H1 (cell line): Measurements from ENCODE around the gene PPP1R3E. TPM values are rescaled to one million over a fixed set of nuclear protein-coding genes. Genes with fewer than 3 reads are reported as not detected.
A peak's percentile ranks its signal among the peaks of the same experiment; 100 is the strongest.

Source experiments
- CTCF ChIA-PET: fragments of 300-600 bp; sonication (Branson Sonifier 250); formaldehyde crosslinking; loops from one replicate; lab custom pipeline; 2021; ENCODE audit not compliant: partially characterized antibody; lab: Charles Lee
- POLR2A ChIA-PET: fragments of 300-600 bp; sonication (Branson Sonifier 250); formaldehyde crosslinking; loops from one replicate; lab custom pipeline; 2021; ENCODE audit warnings: inconsistent platforms; ENCODE audit not compliant: partially characterized antibody; lab: Charles Lee
- DNase-seq, 2 experiments: peaks; one replicate each; pipeline versions ENCODE4 v3.0.0 to v3.0.0-alpha.2; 2010 to 2022; ENCODE audit warnings: low spot score in 2 of 2, low read depth in 1 of 2, mixed read lengths in 1 of 2
- FAIRE-seq: peaks from 2 replicates; lab custom pipeline; 2011; peaks lifted over from hg19 to GRCh38; lab: Jason Lieb, UNC
- H2AFZ ChIP-seq: 2 replicates; pipeline ENCODE4 v1.8.1; 2012; ENCODE audit warnings: low read length, inconsistent platforms
- H2AK5ac ChIP-seq: 2 replicates; pipeline ENCODE4 v1.6.1; 2013; ENCODE audit warnings: low read depth, low read length
- H2BK120ac ChIP-seq: replicated peaks from 2 replicates; pipeline ENCODE3; 2013; ENCODE audit warnings: low read depth, low read length, inconsistent platforms
- H2BK12ac ChIP-seq: 2 replicates; pipeline ENCODE4 v1.6.1; 2013; ENCODE audit warnings: low read depth, low read length
- H2BK15ac ChIP-seq: 2 replicates; pipeline ENCODE4 v1.6.1; 2013; ENCODE audit warnings: low read length
- H2BK20ac ChIP-seq: 2 replicates; pipeline ENCODE4 v1.6.1; 2013; ENCODE audit warnings: low read length
- H2BK5ac ChIP-seq: 2 replicates; pipeline ENCODE4 v1.6.1; 2013; ENCODE audit warnings: low read depth, low read length
- H3K14ac ChIP-seq: 2 replicates; pipeline ENCODE4 v1.6.1; 2013; ENCODE audit warnings: inconsistent platforms; ENCODE audit not compliant: insufficient read length
- H3K18ac ChIP-seq: 2 replicates; pipeline ENCODE4 v1.6.1; 2013; ENCODE audit warnings: low read length; ENCODE audit errors: extremely low read depth
- H3K23ac ChIP-seq: 2 replicates; pipeline ENCODE4 v1.6.1; 2013; ENCODE audit warnings: inconsistent platforms; ENCODE audit not compliant: insufficient read length
- H3K23me2 ChIP-seq: 2 replicates; pipeline ENCODE4 v1.6.1; 2013; ENCODE audit warnings: low read depth, low read length
- H3K27ac ChIP-seq: 2 replicates; pipeline ENCODE4 v1.6.1; 2011; ENCODE audit warnings: low read depth, low read length, inconsistent platforms
- H3K27me3 ChIP-seq, 4 experiments: replicated peaks in 1 of 4; 1 replicate in 1 of 4; 2 replicates in 3 of 4; pipeline versions ENCODE4 v1.6.1 to v1.8.1; 2011 to 2013; ENCODE audit warnings: low read length in 3 of 4, mild to moderate bottlenecking in 3 of 4, inconsistent platforms in 2 of 4, mixed read lengths in 2 of 4, moderate library complexity in 1 of 4; ENCODE audit not compliant: control insufficient read depth in 3 of 4, insufficient read depth in 3 of 4; ENCODE audit errors: extremely low read depth in 1 of 4
- H3K36me3 ChIP-seq, 4 experiments: 2 replicates each; pipeline versions ENCODE4 v1.6.1 to v1.8.1; 2011 to 2013; ENCODE audit warnings: mild to moderate bottlenecking in 4 of 4, low read length in 3 of 4, moderate library complexity in 2 of 4, control low read depth in 1 of 4, inconsistent platforms in 1 of 4; ENCODE audit not compliant: insufficient read depth in 4 of 4, control insufficient read depth in 2 of 4
- H3K4ac ChIP-seq: replicated peaks from 2 replicates; pipeline ENCODE3; 2013; ENCODE audit warnings: low read length, low read depth, mixed read lengths, inconsistent platforms; ENCODE audit not compliant: insufficient read length
- H3K4me1 ChIP-seq, 4 experiments: replicated peaks in 1 of 4; 1 replicate in 1 of 4; 2 replicates in 3 of 4; pipeline versions ENCODE4 v1.6.1 to v1.8.1; 2011 to 2013; ENCODE audit warnings: low read length in 3 of 4, inconsistent platforms in 2 of 4, mixed read lengths in 1 of 4; ENCODE audit not compliant: insufficient read depth in 4 of 4, control insufficient read depth in 3 of 4
- H3K4me2 ChIP-seq, 2 experiments: 2 replicates each; pipeline versions ENCODE4 v1.6.1 to v1.8.1; 2011 to 2013; ENCODE audit warnings: low read depth in 2 of 2, low read length in 2 of 2, control low read depth in 1 of 2, inconsistent platforms in 1 of 2, mild to moderate bottlenecking in 1 of 2; ENCODE audit not compliant: insufficient read depth in 1 of 2
- H3K4me3 ChIP-seq, 4 experiments: fragments of 200-600, 300-600 bp in 1 of 4; sonication (generic), shearing (Covaris generic), sonication (Bioruptor Twin) in 1 of 4; 2 replicates each; pipeline versions ENCODE4 v1.5.1 to v1.8.1; 2011 to 2016; ENCODE audit warnings: low read length in 4 of 4, low read depth in 3 of 4, control low read depth in 2 of 4, inconsistent platforms in 2 of 4, mild to moderate bottlenecking in 2 of 4, mixed read lengths in 1 of 4, moderate library complexity in 1 of 4; ENCODE audit not compliant: insufficient read depth in 2 of 4; ENCODE audit errors: extremely low read depth in 1 of 4
- H3K56ac ChIP-seq: replicated peaks from 2 replicates; pipeline ENCODE3; 2013; ENCODE audit warnings: low read depth, mild to moderate bottlenecking, mixed read lengths, low read length, inconsistent platforms; ENCODE audit not compliant: insufficient read length
- H3K79me1 ChIP-seq: 2 replicates; pipeline ENCODE4 v1.6.1; 2013; ENCODE audit warnings: low read depth, low read length, control low read depth
- H3K79me2 ChIP-seq, 2 experiments: 2 replicates each; pipeline versions ENCODE4 v1.6.1 to v1.8.1; 2012 to 2013; ENCODE audit warnings: low read length in 2 of 2, mild to moderate bottlenecking in 2 of 2, inconsistent platforms in 1 of 2; ENCODE audit not compliant: insufficient read depth in 2 of 2, control insufficient read depth in 1 of 2
- H3K9ac ChIP-seq, 4 experiments: replicated peaks in 1 of 4; 1 replicate in 1 of 4; 2 replicates in 3 of 4; pipeline versions ENCODE4 v1.6.1 to v1.8.1; 2011 to 2013; ENCODE audit warnings: low read depth in 3 of 4, low read length in 3 of 4, control low read depth in 2 of 4, mild to moderate bottlenecking in 2 of 4, moderate library complexity in 2 of 4, inconsistent platforms in 1 of 4; ENCODE audit errors: extremely low read depth in 1 of 4
- H3K9me3 ChIP-seq, 2 experiments: 2 replicates each; pipeline versions ENCODE4 v1.6.1 to v1.8.1; 2012 to 2013; ENCODE audit warnings: mild to moderate bottlenecking in 2 of 2, moderate library complexity in 2 of 2, control low read depth in 1 of 2, inconsistent platforms in 1 of 2, low read depth in 1 of 2, low read length in 1 of 2, mixed read lengths in 1 of 2; ENCODE audit not compliant: insufficient read depth in 2 of 2
- H4K20me1 ChIP-seq, 2 experiments: replicated peaks in 1 of 2; 2 replicates each; pipeline versions ENCODE3 to v1.8.1; 2011 to 2013; ENCODE audit warnings: inconsistent platforms in 2 of 2, low read length in 2 of 2, mild to moderate bottlenecking in 1 of 2; ENCODE audit not compliant: insufficient read depth in 2 of 2, control insufficient read depth in 1 of 2
- H4K5ac ChIP-seq: 2 replicates; pipeline ENCODE4 v1.6.1; 2013; ENCODE audit warnings: low read length, low read depth, mixed read lengths, inconsistent platforms; ENCODE audit not compliant: insufficient read length
- H4K8ac ChIP-seq: 2 replicates; pipeline ENCODE4 v1.8.0; 2013; ENCODE audit warnings: mild to moderate bottlenecking, moderate library complexity, low read length, inconsistent platforms; ENCODE audit not compliant: insufficient read depth; ENCODE audit errors: extremely low read depth
- H4K91ac ChIP-seq: replicated peaks from 2 replicates; pipeline ENCODE3; 2013; ENCODE audit warnings: low read length, mixed read lengths, inconsistent platforms; ENCODE audit not compliant: insufficient read length
- CEBPB ChIP-seq: IDR thresholded peaks from 2 replicates; pipeline ENCODE4 v1.6.1; 2012; ENCODE audit warnings: low read depth, low read length
- NRF1 ChIP-seq: IDR thresholded peaks from 2 replicates; pipeline ENCODE4 v1.6.1; 2011; ENCODE audit warnings: mild to moderate bottlenecking, low read depth, low read length, improper control_type of control experiment
- POLR2A ChIP-seq, 2 experiments: IDR thresholded peaks; 1 replicate in 1 of 2; 2 replicates in 1 of 2; pipeline ENCODE4 v1.6.1; 2011; ENCODE audit warnings: low read depth in 2 of 2, low read length in 2 of 2, mild to moderate bottlenecking in 2 of 2; ENCODE audit errors: control extremely low read depth in 1 of 2
- POLR2AphosphoS5 ChIP-seq: IDR thresholded peaks from 2 replicates; pipeline ENCODE4 v1.6.1; 2011; ENCODE audit warnings: low read depth, low read length
- SRF ChIP-seq: IDR thresholded peaks from 2 replicates; pipeline ENCODE4 v1.6.1; 2011; ENCODE audit warnings: mild to moderate bottlenecking, low read depth, low read length, moderate library complexity
- TBP ChIP-seq: IDR thresholded peaks from 2 replicates; pipeline ENCODE4 v1.6.1; 2011; ENCODE audit warnings: low read depth, low read length, improper control_type of control experiment
- WGBS, 2 experiments: shearing (Covaris generic) in 1 of 2; methylation state at CpG; one replicate each; pipeline versions ENCODE4 v1.1.6 to v1.1.7; 2013 to 2015; ENCODE audit warnings: low lambda C conversion rate in 2 of 2, mixed read lengths in 2 of 2, inconsistent platforms in 1 of 2, low coverage in 1 of 2, missing lambda C conversion rate in 1 of 2; ENCODE audit not compliant: insufficient replicate concordance in 2 of 2, insufficient coverage in 1 of 2, insufficient read length in 1 of 2; ENCODE audit errors: extremely low coverage in 1 of 2, missing lambda C conversion rate in 1 of 2; 5-methylcytosine and 5-hydroxymethylcytosine counted together
- polyA plus RNA-seq, 7 experiments: library from polyadenylated mRNA; depleted of rRNA in 3 of 7; stranded (reverse) in 5 of 7; unstranded in 2 of 7; fragments of >200 nt in 5 of 7; fragments of 200-250 nt in 2 of 7; gene quantifications; 1 replicate in 5 of 7; 2 replicates in 1 of 7; 4 replicates in 1 of 7; pipeline versions ENCODE4 v1.2.1 to v1.2.3, GENCODE V29; 2011 to 2013; ENCODE audit warnings: missing spikeins in 2 of 7, mixed read lengths in 2 of 7
- total RNA-seq: library from RNA; stranded (reverse); fragmentation: NEBNext Ultra II Directional; extraction: Animal tissue kit (Norgen Biotek cat#: 25700); gene quantifications from 2 replicates; pipeline ENCODE4 v1.2.1, GENCODE V29; 2021

The PPP1R3E gene
- total and polyA plus RNA-seq, 2 of the 8 experiments (the other 6 are each of a cell fraction or from before 2014, with no cell fraction given): 4.4 to 4.7 TPM

DNA sequence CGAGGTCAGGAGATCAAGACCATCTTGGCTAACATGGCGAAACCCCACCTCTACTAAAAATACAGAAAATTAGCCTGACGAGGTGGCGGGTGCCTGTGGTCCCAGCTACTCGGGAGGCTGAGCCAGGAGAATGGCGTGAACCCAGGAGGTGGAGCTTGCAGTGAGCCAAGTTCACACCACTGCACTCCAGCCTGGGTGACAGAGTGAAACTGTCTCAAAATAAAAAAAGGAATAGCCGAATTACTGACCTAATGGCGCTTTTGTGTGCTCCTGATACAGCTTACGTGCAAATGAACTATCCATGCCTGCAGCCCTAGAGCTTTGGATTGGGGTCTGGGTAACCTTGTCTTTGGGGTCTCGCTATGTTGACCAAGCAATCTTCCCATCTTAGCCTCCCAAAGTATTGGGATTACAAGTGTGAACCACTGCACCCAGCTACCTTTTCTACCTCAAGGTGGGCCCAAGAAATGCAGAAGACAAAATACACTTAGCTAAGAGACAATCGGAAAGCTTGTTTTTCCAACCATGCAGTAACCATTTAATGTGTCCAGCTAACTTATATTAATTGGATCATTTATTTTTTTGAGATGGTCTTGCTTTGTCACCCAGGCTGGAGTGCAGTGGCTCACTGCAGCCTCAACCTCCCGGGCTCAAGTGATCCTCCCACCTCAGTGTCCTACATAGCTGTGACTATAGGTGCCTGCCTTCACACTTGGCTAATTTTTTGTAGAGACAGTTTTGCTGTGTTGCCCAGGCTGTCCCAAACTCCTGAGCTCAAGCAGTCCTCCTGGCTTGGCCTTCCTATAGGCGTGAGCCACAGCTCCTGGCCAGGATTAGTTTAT, 24.1 kb upstream of the PPP1R3E start:
- FAIRE-seq (no peak), DNase-seq (peak in 1 of 2 experiments; percentile 41)
- Histone ChIP-seq H4K20me1 (no peaks in the 10 kb centered on the region), H3K9me3 (no peaks in the 10 kb centered on the region), H2BK20ac (no peak overlapping the region), H3K9ac (no peak overlapping the region), H2BK120ac (no peak overlapping the region), H3K4me3 (no peak overlapping the region), H3K14ac (no peak overlapping the region), H3K23ac (no peak overlapping the region), H2BK5ac (no peak overlapping the region), H3K36me3 (peaks cover 9 to 35% (median 24%) of the 10 kb centered on the region in 4 experiments; a peak in 7 of 8 replicates), H2AFZ (no peak overlapping the region), H2AK5ac (no peak overlapping the region), H4K91ac (no peak overlapping the region), H4K8ac (no peak overlapping the region), H3K18ac (no peak overlapping the region), H3K56ac (no peak overlapping the region), H3K27me3 (no peaks in the 10 kb centered on the region), H3K4me1 (peaks cover 0 to 2% (median 0%) of the 10 kb centered on the region in 4 experiments; a peak in 2 of 7 replicates), H2BK15ac (no peak overlapping the region), H4K5ac (no peak overlapping the region), H3K4me2 (no peak overlapping the region), H3K79me1 (peaks cover 10% of the 10 kb centered on the region; the same call in 1 of the 2 replicates), H3K4ac (no peak overlapping the region), H3K27ac (no peak overlapping the region), H3K79me2 (peaks cover 11 to 17% of the 10 kb centered on the region in 2 experiments), H3K23me2 (peaks cover 4% of the 10 kb centered on the region), H2BK12ac (no peak overlapping the region)
- POLR2A ChIA-PET: interaction anchor here (0.7 to 4.0 kb wide), 23 partner anchors 8 to 397 kb away, joined by 3 to 21 read pairs (median 4); partner anchors contain the start of genes BCL2L2, CMTM5, PPP1R3E and PRMT5
- CTCF ChIA-PET: interaction anchor here (0.7 to 4.9 kb wide), 32 partner anchors 10 to 233 kb away, joined by 3 to 78 read pairs (median 4); partner anchors contain the start of genes BCL2L2, CMTM5, EFS and SLC22A17
- 84% methylated on average over 13 of the region's 13 CpGs; no CpG with 5 or more reads in 1 of the 2 experiments for WGBS, 2 experiments
- TF ChIP-seq NRF1 (no peak), SRF (no peak), POLR2A (IDR thresholded peaks at IDR 0.05; ENCODE audit: control extremely low read depth in 1 of 2, low read depth in 2 of 2, low read length in 2 of 2) (peak in 1 of 2 experiments; percentile 73; a peak in 2 of 3 replicates), TBP (no peak), POLR2AphosphoS5 (peak; percentile 86), CEBPB (no peak)
